ENCODE measurements around the gene SNAPC1.
"Not testable (repeated sequence)": the region's sequence is repeated elsewhere in the genome, so short reads cannot be mapped to it uniquely, and the experiment has no call there.

SNAPC1 gene

GRCh38 chr14:61761959-61762786 lies at the start of gene SNAPC1:
Gene SNAPC1 (plus strand): TSS chr14:61762420. CDS start chr14:61762461, 41 bp downstream.
- DNase-seq (ENCODE audit: low spot score): peak; percentile 97

DNA sequence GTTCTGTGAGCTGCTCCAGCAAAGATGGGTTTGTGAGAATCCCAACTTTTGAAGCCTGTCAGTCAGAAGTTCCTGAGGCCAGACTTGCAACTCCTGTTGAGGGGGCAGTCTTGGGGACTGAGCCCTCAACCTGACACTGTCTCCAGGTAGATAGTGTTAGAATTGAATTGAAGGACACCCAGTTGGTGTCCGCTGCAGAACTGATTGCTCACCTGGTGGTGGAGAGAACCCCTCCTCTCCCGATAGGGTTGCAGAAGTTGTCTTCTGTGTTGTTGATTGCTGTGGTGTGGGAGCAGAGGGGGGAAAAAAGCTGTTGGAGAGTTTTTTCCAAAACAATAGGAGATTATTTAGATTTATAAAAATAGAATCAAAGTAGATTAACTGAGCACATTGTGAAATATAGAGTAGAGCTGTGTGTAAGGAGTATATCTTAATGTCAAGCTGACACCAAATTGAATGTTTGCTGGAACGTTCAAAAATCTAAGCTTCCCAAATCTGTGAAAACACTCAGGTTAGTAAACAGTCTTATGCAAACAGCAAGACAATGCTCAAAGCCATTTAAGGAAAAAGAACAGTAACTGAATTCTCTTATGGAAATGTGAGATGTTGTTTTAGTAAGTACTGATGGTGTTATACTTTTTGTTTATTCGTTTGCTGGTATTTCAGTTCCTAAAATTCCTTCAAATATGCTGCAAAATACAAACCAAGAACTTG lies 48.3 kb upstream of the SNAPC1 start:
- DNase-seq (ENCODE audit: low spot score): no peak

DNA sequence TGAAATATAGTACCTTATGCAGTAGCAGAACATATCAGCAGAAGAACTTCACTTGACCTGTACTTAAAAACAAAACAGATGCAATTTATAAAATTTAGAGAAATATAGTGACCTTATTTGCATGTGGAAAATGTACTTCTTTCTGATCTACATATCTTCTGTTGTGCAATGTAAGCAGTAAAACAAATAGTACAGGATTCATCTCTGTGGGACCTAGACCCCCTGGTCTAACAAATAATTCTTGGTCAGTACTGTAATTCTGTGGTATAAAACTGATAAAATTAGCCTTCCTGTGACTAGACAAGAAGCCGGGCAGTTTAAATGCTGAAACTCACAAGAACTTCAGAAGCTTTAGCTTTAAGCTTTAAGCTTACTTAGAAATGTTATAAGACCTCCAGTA lies 45.3 kb upstream of the SNAPC1 start:
- DNase-seq (ENCODE audit: low spot score): no peak

- DNase-seq (ENCODE audit: low spot score): no peak
Measured at GRCh38 chr14:61718039-61718438, 44.2 kb upstream of the SNAPC1 start.

DNA sequence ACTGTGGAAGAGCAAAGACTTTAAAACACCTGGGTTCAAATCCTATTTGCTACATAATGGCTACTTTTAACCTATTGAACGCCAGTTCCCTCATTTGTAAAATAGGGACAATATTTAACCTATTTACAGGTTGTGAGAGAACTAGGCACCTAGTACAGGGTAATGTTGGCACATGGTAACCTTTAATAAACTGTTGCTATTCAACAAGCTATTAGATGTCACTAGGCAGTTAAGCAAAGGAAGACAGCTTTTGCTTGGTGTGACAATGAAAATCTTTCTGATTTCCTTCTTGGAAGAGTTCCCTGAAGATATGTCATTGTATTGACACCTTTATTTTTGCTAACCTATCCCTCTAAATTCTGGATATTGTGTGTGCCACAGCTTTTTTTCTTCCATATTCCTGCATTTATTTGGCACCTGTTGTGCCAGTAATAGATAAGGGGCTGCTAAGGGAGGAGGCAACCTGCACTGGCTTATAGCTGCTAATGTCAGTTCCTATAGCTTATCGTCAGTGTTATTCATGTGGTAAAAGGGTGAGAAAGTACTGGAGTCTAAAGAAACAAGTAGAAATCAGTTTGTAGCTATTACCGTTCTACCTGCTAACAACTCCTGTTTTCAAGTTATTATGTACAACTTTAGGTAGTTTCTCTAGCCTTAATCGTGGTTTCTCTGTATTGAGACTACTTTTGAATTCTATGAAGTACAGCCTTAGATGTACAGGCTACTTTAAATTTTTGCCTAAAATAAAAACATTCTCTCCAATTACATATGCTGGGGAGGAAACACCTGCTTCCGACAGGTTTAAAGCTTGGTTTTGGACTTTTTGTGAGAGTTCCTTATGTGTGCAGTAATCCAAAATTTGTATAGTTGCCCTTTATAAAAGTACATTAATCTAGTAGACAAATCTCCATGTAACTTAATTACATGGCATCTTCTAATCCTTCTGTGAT lies 42.6 kb upstream of the SNAPC1 start:
- no peak for DNase-seq (ENCODE audit: low spot score)

DNA sequence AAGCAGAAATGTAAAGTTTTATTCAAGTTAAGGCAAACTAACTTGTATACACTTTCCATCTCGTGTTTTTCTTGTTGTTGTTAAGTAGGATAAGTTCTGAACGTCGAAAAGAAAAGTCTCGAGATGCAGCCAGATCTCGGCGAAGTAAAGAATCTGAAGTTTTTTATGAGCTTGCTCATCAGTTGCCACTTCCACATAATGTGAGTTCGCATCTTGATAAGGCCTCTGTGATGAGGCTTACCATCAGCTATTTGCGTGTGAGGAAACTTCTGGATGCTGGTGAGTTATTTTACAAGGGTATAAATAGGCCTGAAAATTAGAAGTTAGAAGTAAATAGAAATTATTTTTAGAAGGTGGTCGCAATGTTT lies 41.9 kb upstream of the SNAPC1 start:
- DNase-seq (ENCODE audit: low spot score): no peak

- DNase-seq (ENCODE audit: low spot score): no peak
Measured at GRCh38 chr14:61720741-61721140, 41.5 kb upstream of the SNAPC1 start.

DNA sequence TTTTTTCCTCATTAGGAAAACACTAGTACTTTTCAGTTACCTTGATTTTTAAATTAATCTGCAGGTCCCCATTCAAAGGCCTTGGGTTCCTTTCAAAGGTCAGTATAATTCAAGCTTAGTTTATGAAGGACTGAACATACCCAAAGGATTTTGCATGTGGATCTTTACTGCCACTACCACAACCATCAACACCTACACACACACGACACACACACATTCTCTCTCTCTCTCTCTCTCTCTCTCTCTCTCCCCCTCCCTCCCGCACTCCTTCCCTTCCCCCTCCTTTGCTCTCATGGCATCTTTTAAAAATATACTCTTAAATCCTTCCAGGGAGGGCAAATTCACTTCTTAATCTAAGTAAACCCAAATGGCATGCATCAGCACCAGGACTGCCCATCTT lies 38.1 kb upstream of the SNAPC1 start:
- DNase-seq (ENCODE audit: low spot score): no peak

DNA sequence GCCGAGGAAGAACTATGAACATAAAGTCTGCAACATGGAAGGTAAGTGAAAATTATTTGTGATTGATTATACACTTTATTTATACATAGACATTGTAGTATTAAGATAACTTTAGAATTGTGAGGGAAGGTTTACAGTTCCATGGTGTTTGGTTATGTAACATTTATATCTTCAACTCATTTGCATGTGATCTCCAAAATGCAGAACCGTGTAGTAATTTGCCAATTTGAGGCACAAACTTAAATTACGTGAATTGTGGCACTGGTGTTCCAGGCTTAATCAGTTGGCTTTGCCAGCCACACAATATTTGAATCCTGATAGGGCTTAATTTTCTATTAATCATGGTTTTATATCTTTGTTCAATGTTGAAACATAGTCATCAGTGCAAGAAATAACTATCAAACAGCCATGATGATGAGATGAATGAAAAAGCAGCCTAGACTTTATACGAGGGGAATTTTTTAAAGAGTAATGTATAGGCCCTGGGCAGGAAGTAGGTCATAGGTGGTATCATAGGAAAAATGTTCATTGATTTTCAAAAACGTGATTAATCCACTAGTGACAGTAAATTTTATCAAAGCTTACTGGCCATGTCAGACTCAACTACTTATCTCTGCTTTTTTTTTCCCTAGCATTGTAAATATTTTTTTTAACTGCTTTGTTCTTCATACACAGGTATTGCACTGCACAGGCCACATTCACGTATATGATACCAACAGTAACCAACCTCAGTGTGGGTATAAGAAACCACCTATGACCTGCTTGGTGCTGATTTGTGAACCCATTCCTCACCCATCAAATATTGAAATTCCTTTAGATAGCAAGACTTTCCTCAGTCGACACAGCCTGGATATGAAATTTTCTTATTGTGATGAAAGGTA lies 35.2 kb upstream of the SNAPC1 start:
- no peak for DNase-seq (ENCODE audit: low spot score)

DNA sequence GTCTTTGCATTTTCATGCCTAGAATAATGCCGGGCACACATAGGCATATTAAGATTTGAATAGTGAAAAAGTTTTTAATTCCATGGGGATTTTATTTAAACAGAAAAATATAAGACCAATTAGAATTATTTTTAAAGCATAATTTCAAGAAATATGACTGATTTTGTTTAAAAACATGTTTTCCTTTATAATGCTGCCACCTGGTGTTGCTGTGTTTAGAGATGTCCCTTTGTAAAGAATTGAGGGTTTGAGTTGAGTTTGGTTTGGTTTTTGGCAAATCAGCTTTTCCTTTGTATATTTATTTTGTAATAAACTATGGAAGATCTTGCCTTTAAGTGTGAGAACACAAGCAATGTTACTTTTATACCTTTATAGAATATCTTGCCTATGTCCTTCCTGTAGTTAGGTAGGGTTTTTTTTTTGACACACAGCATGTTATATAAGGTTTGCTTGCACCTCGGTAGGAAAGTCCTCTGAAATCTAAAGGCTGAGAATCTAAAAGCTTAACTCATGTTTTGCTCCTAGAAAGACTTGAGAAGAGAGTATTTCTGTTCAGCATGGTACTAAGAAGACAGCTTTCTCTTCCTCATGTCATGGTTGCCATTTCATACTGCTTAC lies 31.4 kb upstream of the SNAPC1 start:
- DNase-seq (ENCODE audit: low spot score): no peak

DNA sequence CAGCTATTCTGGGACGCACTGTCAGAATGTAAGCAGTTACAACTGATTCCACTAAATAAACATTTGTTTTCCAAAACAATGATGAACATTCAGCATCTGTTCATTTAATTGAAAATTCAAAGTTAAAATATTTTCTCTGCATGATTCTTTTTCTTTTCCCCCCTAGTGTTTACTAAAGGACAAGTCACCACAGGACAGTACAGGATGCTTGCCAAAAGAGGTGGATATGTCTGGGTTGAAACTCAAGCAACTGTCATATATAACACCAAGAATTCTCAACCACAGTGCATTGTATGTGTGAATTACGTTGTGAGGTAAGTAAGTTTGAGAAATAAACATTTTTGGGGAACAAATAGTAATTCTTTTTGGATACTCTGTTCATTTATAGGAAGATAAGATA lies 28.2 kb upstream of the SNAPC1 start:
- no peak for DNase-seq (ENCODE audit: low spot score)

DNA sequence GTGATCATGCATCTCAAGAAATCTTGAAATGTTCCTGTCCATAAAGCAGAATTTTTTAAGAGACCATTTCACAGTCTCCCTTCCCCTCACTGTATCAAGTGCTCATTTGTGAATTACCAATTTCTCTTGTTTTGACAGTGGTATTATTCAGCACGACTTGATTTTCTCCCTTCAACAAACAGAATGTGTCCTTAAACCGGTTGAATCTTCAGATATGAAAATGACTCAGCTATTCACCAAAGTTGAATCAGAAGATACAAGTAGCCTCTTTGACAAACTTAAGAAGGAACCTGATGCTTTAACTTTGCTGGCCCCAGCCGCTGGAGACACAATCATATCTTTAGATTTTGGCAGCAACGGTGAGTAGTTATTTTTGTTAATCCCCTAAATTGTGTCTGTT lies 25.5 kb upstream of the SNAPC1 start:
- no peak for DNase-seq (ENCODE audit: low spot score)

DNA sequence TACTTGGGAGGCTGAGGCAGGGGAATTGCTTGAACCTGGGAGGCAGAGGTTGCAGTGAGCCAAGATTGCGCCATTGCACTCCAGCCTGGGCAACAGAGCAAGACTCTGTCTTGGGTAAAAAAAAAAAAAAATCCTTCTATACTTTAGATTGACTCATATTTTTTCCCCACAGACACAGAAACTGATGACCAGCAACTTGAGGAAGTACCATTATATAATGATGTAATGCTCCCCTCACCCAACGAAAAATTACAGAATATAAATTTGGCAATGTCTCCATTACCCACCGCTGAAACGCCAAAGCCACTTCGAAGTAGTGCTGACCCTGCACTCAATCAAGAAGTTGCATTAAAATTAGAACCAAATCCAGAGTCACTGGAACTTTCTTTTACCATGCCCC lies 24.3 kb upstream of the SNAPC1 start:
- DNase-seq (ENCODE audit: low spot score): no peak

DNA sequence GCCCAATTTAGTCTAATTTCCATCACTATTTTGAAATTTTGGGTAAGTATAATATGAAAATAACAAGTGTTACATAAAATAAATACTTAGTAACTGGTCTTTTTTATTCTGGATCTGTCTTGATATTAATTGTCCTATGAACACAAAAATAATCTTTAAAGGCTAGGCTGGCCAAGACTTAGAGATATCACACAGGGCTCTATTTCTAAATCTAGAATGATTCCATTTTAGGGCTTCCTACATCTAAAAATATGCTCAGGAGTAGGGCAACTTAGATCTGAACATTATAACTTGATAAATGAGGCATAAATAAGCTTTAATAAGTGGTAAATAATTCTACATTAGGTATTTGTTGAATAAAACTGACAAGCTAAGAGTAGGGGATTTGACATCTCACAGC lies 23.1 kb upstream of the SNAPC1 start:
- no peak for DNase-seq (ENCODE audit: low spot score)

GRCh38 chr14:61742371-61742770 lies 19.8 kb upstream of the SNAPC1 start:
- no peak for DNase-seq (ENCODE audit: low spot score)

DNA sequence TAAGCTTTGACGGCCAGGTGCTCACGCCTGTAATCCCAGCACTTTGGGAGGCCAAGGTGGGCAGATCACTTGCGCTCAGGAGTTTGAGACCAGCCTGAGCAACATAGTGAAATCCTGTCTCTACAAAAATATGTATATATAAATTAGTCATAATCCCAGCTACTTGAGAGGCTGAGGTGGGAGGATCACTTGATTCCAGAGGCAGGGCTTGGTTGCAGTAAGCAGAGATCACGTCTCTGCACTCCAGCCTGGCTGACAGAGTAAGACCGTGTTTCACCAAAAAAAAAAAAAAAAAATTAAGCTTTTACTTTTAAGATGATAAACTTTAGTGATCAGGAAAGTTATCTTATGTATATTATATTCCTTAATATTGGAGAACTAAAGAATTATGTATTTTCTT lies 18.0 kb upstream of the SNAPC1 start:
- no peak for DNase-seq (ENCODE audit: low spot score)

DNA sequence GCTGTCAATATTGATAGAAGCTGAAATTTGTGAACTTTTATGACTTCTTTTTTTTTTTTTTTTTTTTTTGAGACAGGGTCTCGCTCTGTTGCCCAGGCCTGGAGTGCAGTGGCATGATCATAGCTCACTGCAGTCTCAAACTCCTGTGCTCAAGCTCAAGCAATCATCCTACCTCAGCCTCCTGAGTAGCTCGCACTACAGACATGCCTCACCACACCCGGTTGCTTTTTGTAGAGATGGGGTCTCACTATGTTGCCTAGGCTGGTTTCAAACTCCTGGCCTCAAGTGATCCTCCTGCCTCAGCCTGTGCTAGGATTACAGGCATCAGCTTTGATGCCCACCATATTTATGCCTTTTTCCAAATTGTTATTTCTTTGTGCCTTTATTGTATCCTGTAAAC lies 15.9 kb upstream of the SNAPC1 start:
- not testable (repeated sequence) for DNase-seq (ENCODE audit: low spot score)

GRCh38 chr14:61746881-61747280 lies 15.3 kb upstream of the SNAPC1 start:
- DNase-seq (ENCODE audit: low spot score): no peak

GRCh38 chr14:61747342-61747741 lies 14.9 kb upstream of the SNAPC1 start:
- DNase-seq (ENCODE audit: low spot score): no peak

DNA sequence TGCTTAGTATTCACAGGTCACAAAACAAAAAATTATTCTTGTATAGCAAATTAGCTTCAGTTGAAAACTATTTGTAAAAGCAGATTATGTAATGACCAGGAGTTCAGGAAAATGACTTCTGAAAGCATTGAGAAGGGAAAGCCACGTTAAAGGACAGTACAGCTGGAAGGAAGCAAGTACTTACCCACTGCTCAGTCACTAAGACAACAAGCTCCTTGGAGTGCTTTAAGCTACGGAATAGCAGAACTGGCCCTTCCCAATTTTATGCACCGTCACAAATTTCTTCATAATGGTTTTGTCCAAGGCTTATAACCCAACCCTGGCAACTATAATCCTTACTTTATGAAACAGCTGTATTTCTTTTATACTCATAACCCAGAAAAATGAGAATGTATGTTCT lies 13.0 kb upstream of the SNAPC1 start:
- no peak for DNase-seq (ENCODE audit: low spot score)

GRCh38 chr14:61749867-61750266 lies 12.4 kb upstream of the SNAPC1 start:
- DNase-seq (ENCODE audit: low spot score): no peak

Measured in NAMALWA (cell line).